ENCODE measurements around the gene CERKL.
A peak's percentile ranks its signal among the peaks of the same experiment; 100 is the strongest.

CERKL gene

GRCh38 chr2:181679544-181679979 is 22.7 kb upstream of the CERKL start:
- ChIA-PET CTCF (no interaction called here), POLR2A (no interaction called here)
- TF ChIP-seq TARDBP (IDR thresholded peaks at IDR 0.05): no peak
- TF ChIP-seq NFRKB (IDR thresholded peaks at IDR 0.05): no peak
- no peak for DNase-seq (ENCODE audit: extremely low spot score)

GRCh38 chr2:181678861-181679543 is 22.1 kb upstream of the CERKL start:
- DNase-seq (ENCODE audit: extremely low spot score): no peak
- POLR2A ChIA-PET: no interaction called here
- CTCF ChIA-PET: no interaction called here
- TF ChIP-seq FOXK2 (IDR thresholded peaks at IDR 0.05) (no peak), CTBP1 (IDR thresholded peaks at IDR 0.05; ENCODE audit: borderline replicate concordance) (no peak), FOXM1 (IDR thresholded peaks at IDR 0.05; ENCODE audit: borderline replicate concordance) (no peak), ZNF384 (IDR thresholded peaks at IDR 0.05) (no peak), ELF4 (IDR thresholded peaks at IDR 0.05) (no peak), ARNT (IDR thresholded peaks at IDR 0.05) (no peak), L3MBTL2 (conservative IDR thresholded peaks at IDR 0.05) (no peak), FOXA1 (IDR thresholded peaks at IDR 0.05) (no peak), PKNOX1 (IDR thresholded peaks at IDR 0.05) (no peak), TARDBP (IDR thresholded peaks at IDR 0.05) (no peak), SP1 (IDR thresholded peaks at IDR 0.05) (no peak), LEF1 (IDR thresholded peaks at IDR 0.05; ENCODE audit: borderline replicate concordance) (no peak), BHLHE40 (IDR thresholded peaks at IDR 0.05; ENCODE audit: borderline replicate concordance) (no peak), SUZ12 (IDR thresholded peaks at IDR 0.05) (no peak), HDGF (IDR thresholded peaks at IDR 0.05; ENCODE audit: borderline replicate concordance) (no peak), NFRKB (IDR thresholded peaks at IDR 0.05) (no peak)

GRCh38 chr2:181677912-181678586 is 21.1 kb upstream of the CERKL start:
- TF ChIP-seq L3MBTL2 (conservative IDR thresholded peaks at IDR 0.05): no peak
- DNase-seq (ENCODE audit: extremely low spot score): peak; percentile 42
- CTCF ChIA-PET: no interaction called here
- POLR2A ChIA-PET: interaction anchor here (0.5 kb wide), 1 partner anchor 1322 kb away, joined by 3 read pairs; no protein-coding TSS in a partner anchor

- DNase-seq (ENCODE audit: extremely low spot score): no peak
- ChIA-PET CTCF (interaction anchor here (0.6 to 0.9 kb wide), 2 partner anchors 93 to 202 kb away, joined by 4 to 6 read pairs; no protein-coding TSS in a partner anchor), POLR2A (no interaction called here)
- TF ChIP-seq L3MBTL2 (conservative IDR thresholded peaks at IDR 0.05) (no peak), ZNF384 (IDR thresholded peaks at IDR 0.05) (no peak), CTBP1 (IDR thresholded peaks at IDR 0.05; ENCODE audit: borderline replicate concordance) (no peak), FOXA1 (IDR thresholded peaks at IDR 0.05) (no peak), SUZ12 (IDR thresholded peaks at IDR 0.05) (no peak), PKNOX1 (IDR thresholded peaks at IDR 0.05) (no peak), BHLHE40 (IDR thresholded peaks at IDR 0.05; ENCODE audit: borderline replicate concordance) (no peak), ARNT (IDR thresholded peaks at IDR 0.05) (no peak), FOXK2 (IDR thresholded peaks at IDR 0.05) (no peak), FOXM1 (IDR thresholded peaks at IDR 0.05; ENCODE audit: borderline replicate concordance) (no peak), ELF4 (IDR thresholded peaks at IDR 0.05) (no peak), SP1 (IDR thresholded peaks at IDR 0.05) (no peak), LEF1 (IDR thresholded peaks at IDR 0.05; ENCODE audit: borderline replicate concordance) (no peak)
Measured at GRCh38 chr2:181675254-181675653, 18.3 kb upstream of the CERKL start.

GRCh38 chr2:181674461-181674860 is 17.6 kb upstream of the CERKL start:
- POLR2A ChIA-PET: no interaction called here

GRCh38 chr2:181673173-181673572 is 16.3 kb upstream of the CERKL start:
- CTCF ChIA-PET: no interaction called here
- DNase-seq (ENCODE audit: extremely low spot score): no peak
- POLR2A ChIA-PET: no interaction called here
- TF ChIP-seq LEF1 (IDR thresholded peaks at IDR 0.05; ENCODE audit: borderline replicate concordance): no peak
- TF ChIP-seq FOXM1 (IDR thresholded peaks at IDR 0.05; ENCODE audit: borderline replicate concordance): no peak
- TF ChIP-seq NFRKB (IDR thresholded peaks at IDR 0.05): no peak
- no peak for TF ChIP-seq FOXA1 (IDR thresholded peaks at IDR 0.05)
- TF ChIP-seq BHLHE40 (IDR thresholded peaks at IDR 0.05; ENCODE audit: borderline replicate concordance): no peak
- no peak for TF ChIP-seq HDGF (IDR thresholded peaks at IDR 0.05; ENCODE audit: borderline replicate concordance)
- TF ChIP-seq SUZ12 (IDR thresholded peaks at IDR 0.05): no peak
- TF ChIP-seq CTBP1 (IDR thresholded peaks at IDR 0.05; ENCODE audit: borderline replicate concordance): no peak
- no peak for TF ChIP-seq ARNT (IDR thresholded peaks at IDR 0.05)
- TF ChIP-seq SP1 (IDR thresholded peaks at IDR 0.05): no peak
- TF ChIP-seq TARDBP (IDR thresholded peaks at IDR 0.05): no peak

More at GRCh38 chr2:181674461-181674860, 17.6 kb upstream of the CERKL start:
- DNase-seq (ENCODE audit: extremely low spot score): no peak
- CTCF ChIA-PET: interaction anchor here (0.6 kb wide), 1 partner anchor 202 kb away, joined by 4 read pairs; no protein-coding TSS in a partner anchor
- TF ChIP-seq LEF1 (IDR thresholded peaks at IDR 0.05; ENCODE audit: borderline replicate concordance) (no peak), FOXM1 (IDR thresholded peaks at IDR 0.05; ENCODE audit: borderline replicate concordance) (no peak), BHLHE40 (IDR thresholded peaks at IDR 0.05; ENCODE audit: borderline replicate concordance) (no peak), TARDBP (IDR thresholded peaks at IDR 0.05) (no peak), SP1 (IDR thresholded peaks at IDR 0.05) (no peak), FOXK2 (IDR thresholded peaks at IDR 0.05) (no peak), CTBP1 (IDR thresholded peaks at IDR 0.05; ENCODE audit: borderline replicate concordance) (no peak), ZNF384 (IDR thresholded peaks at IDR 0.05) (no peak), ARNT (IDR thresholded peaks at IDR 0.05) (no peak), L3MBTL2 (conservative IDR thresholded peaks at IDR 0.05) (no peak), HDGF (IDR thresholded peaks at IDR 0.05; ENCODE audit: borderline replicate concordance) (no peak), FOXA1 (IDR thresholded peaks at IDR 0.05) (no peak)
